Spleen (tissue), 11 donors: ENCODE results near the gene CRACR2A. TPM values are rescaled to one million over a fixed set of nuclear protein-coding genes. Genes with fewer than 3 reads are reported as not detected.

Source experiments
- DNase-seq: peaks from one replicate; pipeline ENCODE4 v3.0.0-alpha.2; 2020
- H3K27ac ChIP-seq, 8 donors: fragments of 200-600 bp; sonication (generic) in 7 of 8; 1 replicate in 4 of 8; 2 replicates in 4 of 8; pipeline versions ENCODE4 v1.5.0 to v1.8.0; 2016 to 2021; ENCODE audit warnings: inconsistent platforms in 4 of 8, mild to moderate bottlenecking in 4 of 8, moderate library complexity in 1 of 8
- H3K27me3 ChIP-seq, 7 donors: fragments of 200-600 bp; sonication (generic) in 6 of 7; replicated peaks in 1 of 7; 1 replicate in 4 of 7; 2 replicates in 3 of 7; pipeline versions ENCODE4 v1.5.0 to v1.8.0; 2016 to 2021; ENCODE audit warnings: inconsistent platforms in 3 of 7, mild to moderate bottlenecking in 1 of 7
- H3K36me3 ChIP-seq, 6 donors: fragments of 200-600 bp; sonication (generic) in 5 of 6; 1 replicate in 4 of 6; 2 replicates in 2 of 6; pipeline versions ENCODE4 v1.5.0 to v1.8.0; 2016 to 2021; ENCODE audit warnings: inconsistent platforms in 2 of 6
- H3K4me1 ChIP-seq, 6 donors: fragments of 200-600 bp; sonication (generic) in 5 of 6; 1 replicate in 3 of 6; 2 replicates in 3 of 6; pipeline versions ENCODE4 v1.5.0 to v1.8.0; 2016 to 2021; ENCODE audit warnings: inconsistent platforms in 3 of 6
- H3K4me3 ChIP-seq, 8 donors: fragments of 200-600 bp; sonication (generic) in 7 of 8; 1 replicate in 4 of 8; 2 replicates in 4 of 8; pipeline versions ENCODE4 v1.5.0 to v1.8.0; 2016 to 2021; ENCODE audit warnings: inconsistent platforms in 4 of 8, mild to moderate bottlenecking in 4 of 8, moderate library complexity in 2 of 8
- H3K9me3 ChIP-seq, 8 donors: fragments of 200-600 bp; sonication (generic) in 7 of 8; 1 replicate in 4 of 8; 2 replicates in 4 of 8; pipeline versions ENCODE4 v1.5.0 to v1.8.0; 2016 to 2021; ENCODE audit warnings: inconsistent platforms in 4 of 8
- CTCF ChIP-seq, 11 experiments: fragments of 200-600 bp in 7 of 11; fragments of 450-650 bp in 4 of 11; sonication (generic) in 4 of 11; IDR thresholded peaks in 8 of 11; conservative IDR thresholded peaks in 3 of 11; 1 replicate in 7 of 11; 2 replicates in 4 of 11; pipeline versions ENCODE4 v1.4.0 to v1.8.0; 2016 to 2021; ENCODE audit warnings: antibody characterized with exemption in 11 of 11, inconsistent platforms in 4 of 11, mild to moderate bottlenecking in 1 of 11
- POLR2A ChIP-seq, 3 donors: fragments of 450-650 bp; IDR thresholded peaks; one replicate each; pipeline ENCODE4 v1.5.1; 2017; ENCODE audit warnings: antibody characterized with exemption in 3 of 3, mild to moderate bottlenecking in 1 of 3
- POLR2AphosphoS5 ChIP-seq, 3 donors: sonication (generic); formaldehyde crosslinking; IDR thresholded peaks; one replicate each; pipeline ENCODE4 v1.5.1; 2017; ENCODE audit warnings: antibody characterized with exemption in 3 of 3
- WGBS, 5 donors: extraction: QIAGEN DNeasy Blood & Tissue Kit in 3 of 5; methylation state at CpG; one replicate each; pipeline versions ENCODE4 v1.1.5 to v1.1.7; 2013 to 2018; 5-methylcytosine and 5-hydroxymethylcytosine counted together
- intact Hi-C: fragments of 100-400 bp; cut with DNase I; formaldehyde crosslinking; loops from one replicate; pipeline ENCODE4 v1.15.0; 2023; ENCODE audit warnings: low total_unique reads
- polyA plus RNA-seq, 3 donors: library from polyadenylated mRNA; stranded (reverse); fragments of 200-250 nt; gene quantifications; one replicate each; pipeline ENCODE4 v1.2.1, GENCODE V29; 2013
- total RNA-seq, 7 donors: library from RNA; depleted of rRNA in 3 of 7; stranded (reverse); fragments of >200 nt in 3 of 7; fragmentation: NEBNext Ultra II Directional in 4 of 7; extraction: Animal tissue kit (Norgen Biotek cat#: 25700) in 4 of 7; gene quantifications; one replicate each; pipeline versions ENCODE4 v1.1.0 to v1.2.1, GENCODE V29; 2016 to 2021
- donor health status: healthy with polysubstance abuse.
- donor health status: DM: no; HTN: no; CAD: no; lungs with moderate emphysema.
- donor health status: DM: no; HTN: no; CAD: no.
- donor health status: Bipolar disorder and iron deficiency.
- donor health status: healthy.
- donor health status: DM: no; HTN: no; CAD: no.
- donor health status: DM: yes; HTN: yes; CAD: no.

CRACR2A gene
- total and polyA plus RNA-seq, 10 donors = 3.3 to 27.6 (median 21.1) TPM

- Histone ChIP-seq H3K27me3 (no peaks in the 10 kb centered on the region), H3K27ac (no peak overlapping the region), H3K36me3 (no peaks in the 10 kb centered on the region), H3K4me1 (no peaks in the 10 kb centered on the region), H3K4me3 (no peak overlapping the region), H3K9me3 (no peaks in the 10 kb centered on the region)
- no peak for DNase-seq
- TF ChIP-seq POLR2AphosphoS5 (IDR thresholded peaks at IDR 0.05) = no peak
- peak; percentile 29 to 75 (median 65) for TF ChIP-seq CTCF (IDR thresholded peaks at IDR 0.05 in 8 of 11, conservative IDR thresholded peaks at IDR 0.05 in 3 of 11)
- intact Hi-C loops = loop anchor here (10.0 kb wide), 1 partner anchor 473 kb away; no protein-coding TSS in a partner anchor
- WGBS, 5 donors = 65 to 75% (median 70%) methylated on average over 3 of the region's 3 CpGs
Measured at GRCh38 chr12:3777206-3777809, 24.4 kb upstream of the CRACR2A start.

DNA sequence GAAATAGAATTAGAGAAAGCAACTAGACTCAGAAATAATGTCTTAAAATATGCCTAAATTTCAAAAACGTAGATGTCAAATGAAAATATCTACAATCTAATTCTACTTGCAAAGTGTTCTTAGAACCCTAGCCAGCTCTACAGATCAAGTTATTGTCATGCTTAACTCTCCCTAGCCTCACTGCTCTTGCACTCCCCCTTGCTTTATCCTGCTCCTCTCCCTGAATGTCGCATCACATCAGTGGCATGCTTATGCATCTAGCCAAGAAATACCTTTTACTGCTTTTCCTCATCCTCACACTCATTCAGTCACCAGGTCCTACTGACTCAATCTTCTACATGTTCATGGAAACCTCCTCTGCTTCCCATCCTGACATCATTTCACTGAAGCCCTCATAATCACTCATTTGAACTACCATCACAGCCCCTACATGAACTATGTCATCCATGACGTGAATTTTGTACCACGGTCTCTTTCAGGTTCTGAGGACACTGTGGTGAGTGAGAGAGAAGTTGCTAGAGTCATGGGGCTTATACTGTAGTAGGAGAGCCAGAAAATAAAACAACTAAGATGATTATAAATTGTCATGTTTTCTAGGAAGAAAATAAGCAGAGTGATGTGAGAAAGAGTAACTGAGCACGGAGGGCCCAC, 22.6 kb upstream of the CRACR2A start:
- TF ChIP-seq CTCF (IDR thresholded peaks at IDR 0.05 in 8 of 11, conservative IDR thresholded peaks at IDR 0.05 in 3 of 11) (no peak), POLR2AphosphoS5 (IDR thresholded peaks at IDR 0.05) (no peak), POLR2A (IDR thresholded peaks at IDR 0.05) (no peak)
- no peak overlapping the region for H3K4me3 ChIP-seq
- intact Hi-C loops = loop anchor here (10.0 kb wide), 1 partner anchor 471 kb away; no protein-coding TSS in a partner anchor
- H3K9me3 ChIP-seq = no peaks in the 10 kb centered on the region
- H3K36me3 ChIP-seq = no peaks in the 10 kb centered on the region
- no peak overlapping the region for H3K27ac ChIP-seq
- 78 to 90% (median 88%) methylated on average over 5 of the region's 5 CpGs for WGBS, 5 donors
- no peak for DNase-seq
- no peaks in the 10 kb centered on the region for H3K27me3 ChIP-seq
- no peaks in the 10 kb centered on the region for H3K4me1 ChIP-seq

DNA sequence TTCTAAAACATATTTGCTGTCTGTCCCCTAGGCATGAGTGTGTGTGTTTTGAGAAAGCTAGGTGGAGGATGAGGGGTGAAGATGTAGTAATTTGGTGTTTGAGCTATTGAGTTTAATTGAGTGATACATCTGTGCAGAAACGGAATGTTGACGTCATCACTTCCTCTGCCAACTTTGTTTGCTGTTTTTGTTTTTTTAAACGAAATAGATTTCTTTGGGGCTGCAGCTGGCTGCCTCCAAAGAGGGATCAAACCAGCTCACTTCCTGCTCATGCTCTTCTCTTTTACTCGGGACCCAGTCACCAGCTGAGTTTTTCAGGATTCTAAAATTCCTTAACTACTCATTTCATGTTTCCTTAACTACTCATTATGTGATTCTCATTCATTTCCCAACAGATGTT, 19.5 kb upstream of the CRACR2A start:
- intact Hi-C loops = loop anchor here (10.0 kb wide), 1 partner anchor 468 kb away; no protein-coding TSS in a partner anchor
- Histone ChIP-seq H3K4me1 (no peaks in the 10 kb centered on the region), H3K27ac (no peak overlapping the region), H3K27me3 (no peaks in the 10 kb centered on the region), H3K4me3 (no peak overlapping the region), H3K36me3 (no peaks in the 10 kb centered on the region), H3K9me3 (no peaks in the 10 kb centered on the region)
- TF ChIP-seq POLR2A (IDR thresholded peaks at IDR 0.05) = no peak
- TF ChIP-seq CTCF (IDR thresholded peaks at IDR 0.05 in 8 of 11, conservative IDR thresholded peaks at IDR 0.05 in 3 of 11) = no peak
- TF ChIP-seq POLR2AphosphoS5 (IDR thresholded peaks at IDR 0.05) = no peak
- DNase-seq = no peak
- 30 to 50% (median 36%) methylated on average over 4 of the region's 4 CpGs for WGBS, 5 donors

DNA sequence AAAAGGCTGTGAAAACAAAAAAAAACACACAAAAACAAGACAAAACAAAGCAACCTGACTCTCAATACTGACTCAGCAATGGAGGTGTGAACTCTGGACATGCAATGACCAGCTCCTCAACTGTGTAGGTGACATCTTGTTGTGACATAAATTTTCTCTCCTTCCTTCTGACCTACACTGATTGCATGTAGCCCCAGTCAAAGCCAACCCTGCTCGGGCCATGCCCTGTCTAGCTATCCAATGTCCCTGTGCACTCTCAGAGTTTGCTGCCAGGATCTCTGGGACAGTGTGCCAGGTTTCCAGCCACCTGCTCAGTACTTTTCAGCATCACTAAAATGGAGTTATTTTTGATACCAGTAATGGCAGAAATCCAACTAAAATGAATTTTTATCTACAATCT, 18.9 kb upstream of the CRACR2A start:
- WGBS, 5 donors = 75 to 100% (median 81%) methylated on average over 1 of the region's 1 CpG
- Histone ChIP-seq H3K27ac (no peak overlapping the region), H3K4me1 (no peaks in the 10 kb centered on the region), H3K36me3 (no peaks in the 10 kb centered on the region), H3K27me3 (no peaks in the 10 kb centered on the region), H3K4me3 (no peak overlapping the region), H3K9me3 (no peaks in the 10 kb centered on the region)
- TF ChIP-seq POLR2A (IDR thresholded peaks at IDR 0.05) = no peak
- TF ChIP-seq CTCF (IDR thresholded peaks at IDR 0.05 in 8 of 11, conservative IDR thresholded peaks at IDR 0.05 in 3 of 11) = no peak
- TF ChIP-seq POLR2AphosphoS5 (IDR thresholded peaks at IDR 0.05) = no peak
- no peak for DNase-seq
- intact Hi-C loops = loop anchor here (10.0 kb wide), 1 partner anchor 467 kb away; no protein-coding TSS in a partner anchor
